ENCODE data around the gene FAM117B. TPM values are rescaled to one million over a fixed set of nuclear protein-coding genes. Genes with fewer than 3 reads are reported as not detected.
A peak's percentile ranks its signal among the peaks of the same experiment; 100 is the strongest.

The FAM117B gene
- total RNA-seq, 1 experiment from 2014 or later: 13.3 TPM

DNA sequence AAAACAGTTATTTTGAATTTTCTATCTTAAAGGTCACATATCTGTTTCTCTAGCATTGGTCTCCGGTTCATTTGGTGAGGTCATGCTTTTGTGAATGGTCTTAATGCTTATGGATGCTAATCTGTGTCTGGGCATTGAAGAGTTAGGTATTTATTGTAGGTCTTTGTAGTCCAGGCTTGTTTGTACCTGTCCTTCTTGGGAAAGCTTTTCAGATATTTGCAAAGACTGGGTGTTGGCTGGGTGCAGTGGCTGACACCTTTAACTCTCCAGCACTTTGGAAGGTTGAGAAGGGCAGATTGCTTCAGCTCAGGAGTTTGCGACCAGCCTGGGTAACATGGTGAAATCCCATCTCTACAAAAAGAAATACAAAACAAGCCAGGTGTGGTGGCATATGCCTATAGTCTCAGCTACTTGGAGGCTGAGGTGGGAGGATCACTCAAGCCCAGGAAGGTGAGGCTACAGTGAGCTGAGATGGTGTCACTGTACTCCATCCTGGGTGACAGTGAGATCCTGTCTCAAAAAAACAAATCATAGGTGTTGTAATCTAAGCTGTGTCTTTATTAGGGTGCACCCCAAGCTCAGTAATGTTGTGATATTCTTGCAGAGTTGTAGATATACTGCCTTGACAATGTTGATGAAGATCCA, 82.3 kb downstream of the FAM117B start:
- DNase-seq (ENCODE audit: low spot score): no peak
- ChIA-PET POLR2A (ENCODE audit: low non-redundant PET) (no interaction called here), CTCF (interaction anchor here (0.6 kb wide), 1 partner anchor 399 kb away, joined by 5 read pairs; no protein-coding TSS in a partner anchor)
- no TSS peak for BruUV-seq (replicated peaks)
- H3K4me1 ChIP-seq (ENCODE audit: insufficient read depth, low read length, poor library complexity, severe bottlenecking): no peaks in the 10 kb centered on the region
- peaks cover 19% of the 10 kb centered on the region for H3K9me3 ChIP-seq (ENCODE audit: low read depth, low read length, poor library complexity, severe bottlenecking)
- intact Hi-C loops (cut with micrococcal nuclease; ENCODE audit: unreplicated experiment): no loop called here
- no peak overlapping the region for H3K4me3 ChIP-seq (ENCODE audit: low read depth, low read length, poor library complexity, severe bottlenecking)
- H3K27ac ChIP-seq (ENCODE audit: low read depth, low read length, poor library complexity, severe bottlenecking): no peak overlapping the region
- H3K27me3 ChIP-seq (replicated peaks; ENCODE audit: insufficient read depth, low read depth, low read length, poor library complexity): no peaks in the 10 kb centered on the region
- no peaks in the 10 kb centered on the region for H3K36me3 ChIP-seq (ENCODE audit: insufficient read depth, low read length, poor library complexity, severe bottlenecking)
- TF ChIP-seq, protein P1, sequence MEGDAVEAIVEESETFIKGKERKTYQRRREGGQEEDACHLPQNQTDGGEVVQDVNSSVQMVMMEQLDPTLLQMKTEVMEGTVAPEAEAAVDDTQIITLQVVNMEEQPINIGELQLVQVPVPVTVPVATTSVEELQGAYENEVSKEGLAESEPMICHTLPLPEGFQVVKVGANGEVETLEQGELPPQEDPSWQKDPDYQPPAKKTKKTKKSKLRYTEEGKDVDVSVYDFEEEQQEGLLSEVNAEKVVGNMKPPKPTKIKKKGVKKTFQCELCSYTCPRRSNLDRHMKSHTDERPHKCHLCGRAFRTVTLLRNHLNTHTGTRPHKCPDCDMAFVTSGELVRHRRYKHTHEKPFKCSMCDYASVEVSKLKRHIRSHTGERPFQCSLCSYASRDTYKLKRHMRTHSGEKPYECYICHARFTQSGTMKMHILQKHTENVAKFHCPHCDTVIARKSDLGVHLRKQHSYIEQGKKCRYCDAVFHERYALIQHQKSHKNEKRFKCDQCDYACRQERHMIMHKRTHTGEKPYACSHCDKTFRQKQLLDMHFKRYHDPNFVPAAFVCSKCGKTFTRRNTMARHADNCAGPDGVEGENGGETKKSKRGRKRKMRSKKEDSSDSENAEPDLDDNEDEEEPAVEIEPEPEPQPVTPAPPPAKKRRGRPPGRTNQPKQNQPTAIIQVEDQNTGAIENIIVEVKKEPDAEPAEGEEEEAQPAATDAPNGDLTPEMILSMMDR (conservative IDR thresholded peaks at IDR 0.05; ENCODE audit: low read depth, low read length): no peak
- no peak for TF ChIP-seq EZH2 (IDR thresholded peaks at IDR 0.05; ENCODE audit: borderline replicate concordance, low read depth, low read length, poor library complexity, severe bottlenecking)

DNA sequence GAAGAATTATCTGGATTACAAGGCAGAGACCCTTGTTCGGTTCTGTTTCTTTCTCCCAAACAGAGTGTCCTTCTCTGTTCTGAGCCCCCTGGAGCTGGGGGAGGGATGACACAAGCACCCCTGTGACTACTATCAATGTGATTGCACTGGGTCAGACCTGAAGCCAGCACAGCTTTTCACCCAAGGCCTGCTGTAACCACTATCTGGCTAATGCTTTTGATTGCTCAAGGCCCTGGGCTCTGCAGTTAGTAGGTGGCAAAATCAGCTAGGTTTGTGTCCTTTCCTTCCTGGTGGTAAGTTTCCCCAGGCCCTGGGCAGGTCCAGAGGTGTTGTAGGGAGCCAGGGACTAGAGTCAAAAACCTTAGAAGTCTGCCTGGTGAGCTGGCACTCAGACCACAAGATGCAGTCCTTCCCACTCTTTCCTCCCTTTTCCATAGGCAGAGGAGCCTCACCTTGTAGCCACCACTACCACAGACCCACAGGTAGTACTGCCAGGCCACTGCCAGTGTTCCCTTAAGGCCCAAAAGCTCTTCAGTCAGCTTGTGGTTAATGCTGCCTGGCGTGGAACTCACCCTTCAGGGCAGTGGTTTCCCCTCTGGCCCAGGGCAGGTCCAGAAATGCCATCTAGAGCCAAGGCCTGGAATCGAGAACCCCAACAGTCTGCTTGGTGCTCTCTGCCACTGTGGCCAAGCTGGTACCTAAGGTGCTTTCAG, 83.0 kb downstream of the FAM117B start:
- POLR2A ChIA-PET (ENCODE audit: low non-redundant PET): no interaction called here

DNA sequence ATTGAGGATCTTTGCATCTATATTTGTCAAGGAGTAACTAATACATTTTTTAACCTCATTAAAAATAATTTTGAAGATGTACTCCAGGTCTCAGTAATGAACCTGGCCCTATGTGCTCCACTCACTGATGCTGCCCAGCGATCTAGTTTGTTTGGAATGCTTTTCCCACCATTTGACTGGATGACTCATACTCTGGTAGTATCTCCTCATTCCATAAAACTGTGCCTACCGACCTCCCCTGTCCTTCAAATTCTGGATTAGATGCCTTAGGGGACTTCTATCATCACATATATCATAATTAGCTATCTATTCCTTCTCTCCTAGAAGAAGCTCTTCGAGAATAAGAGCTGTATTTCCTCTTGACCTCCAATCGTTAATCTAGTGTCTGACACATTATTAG, 83.8 kb downstream of the FAM117B start:
- ChIA-PET POLR2A (ENCODE audit: low non-redundant PET) (no interaction called here), CTCF (no interaction called here)
- H3K27ac ChIP-seq (ENCODE audit: low read depth, low read length, poor library complexity, severe bottlenecking): no peak overlapping the region
- no TSS peak for BruUV-seq (replicated peaks)
- intact Hi-C loops (cut with micrococcal nuclease; ENCODE audit: unreplicated experiment): no loop called here
- H3K9me3 ChIP-seq (ENCODE audit: low read depth, low read length, poor library complexity, severe bottlenecking): peaks cover 7% of the 10 kb centered on the region
- no peaks in the 10 kb centered on the region for H3K27me3 ChIP-seq (replicated peaks; ENCODE audit: insufficient read depth, low read depth, low read length, poor library complexity)
- TF ChIP-seq, protein P1 (conservative IDR thresholded peaks at IDR 0.05; ENCODE audit: low read depth, low read length): no peak
- no peak for TF ChIP-seq EZH2 (IDR thresholded peaks at IDR 0.05; ENCODE audit: borderline replicate concordance, low read depth, low read length, poor library complexity, severe bottlenecking)
- H3K4me1 ChIP-seq (ENCODE audit: insufficient read depth, low read length, poor library complexity, severe bottlenecking): no peaks in the 10 kb centered on the region
- DNase-seq (ENCODE audit: low spot score): peak; percentile 32
- H3K4me3 ChIP-seq (ENCODE audit: low read depth, low read length, poor library complexity, severe bottlenecking): no peak overlapping the region
- H3K36me3 ChIP-seq (ENCODE audit: insufficient read depth, low read length, poor library complexity, severe bottlenecking): no peaks in the 10 kb centered on the region

More for the DNA sequence above, 83.0 kb downstream of the FAM117B start:
- Histone ChIP-seq H3K27me3 (replicated peaks; ENCODE audit: insufficient read depth, low read depth, low read length, poor library complexity) (no peaks in the 10 kb centered on the region), H3K9me3 (ENCODE audit: low read depth, low read length, poor library complexity, severe bottlenecking) (peaks cover 14% of the 10 kb centered on the region), H3K4me1 (ENCODE audit: insufficient read depth, low read length, poor library complexity, severe bottlenecking) (no peaks in the 10 kb centered on the region), H3K4me3 (ENCODE audit: low read depth, low read length, poor library complexity, severe bottlenecking) (no peak overlapping the region), H3K36me3 (ENCODE audit: insufficient read depth, low read length, poor library complexity, severe bottlenecking) (no peaks in the 10 kb centered on the region), H3K27ac (ENCODE audit: low read depth, low read length, poor library complexity, severe bottlenecking) (no peak overlapping the region)
- DNase-seq (ENCODE audit: low spot score): no peak
- no TSS peak for BruUV-seq (replicated peaks)
- CTCF ChIA-PET: interaction anchor here (0.6 kb wide), 1 partner anchor 399 kb away, joined by 5 read pairs; no protein-coding TSS in a partner anchor
- intact Hi-C loops (cut with micrococcal nuclease; ENCODE audit: unreplicated experiment): no loop called here
- TF ChIP-seq, protein P1 (conservative IDR thresholded peaks at IDR 0.05; ENCODE audit: low read depth, low read length): no peak
- no peak for TF ChIP-seq EZH2 (IDR thresholded peaks at IDR 0.05; ENCODE audit: borderline replicate concordance, low read depth, low read length, poor library complexity, severe bottlenecking)

All from A673 (cell line).